ENCODE measurements around the gene FARP2. TPM values are rescaled to one million over a fixed set of nuclear protein-coding genes. Genes with fewer than 3 reads are reported as not detected.
"Not testable (repeated sequence)": the region's sequence is repeated elsewhere in the genome, so short reads cannot be mapped to it uniquely, and the experiment has no call there.

FARP2 gene
- total RNA-seq, 1 experiment from 2014 or later = 29.9 TPM

DNA sequence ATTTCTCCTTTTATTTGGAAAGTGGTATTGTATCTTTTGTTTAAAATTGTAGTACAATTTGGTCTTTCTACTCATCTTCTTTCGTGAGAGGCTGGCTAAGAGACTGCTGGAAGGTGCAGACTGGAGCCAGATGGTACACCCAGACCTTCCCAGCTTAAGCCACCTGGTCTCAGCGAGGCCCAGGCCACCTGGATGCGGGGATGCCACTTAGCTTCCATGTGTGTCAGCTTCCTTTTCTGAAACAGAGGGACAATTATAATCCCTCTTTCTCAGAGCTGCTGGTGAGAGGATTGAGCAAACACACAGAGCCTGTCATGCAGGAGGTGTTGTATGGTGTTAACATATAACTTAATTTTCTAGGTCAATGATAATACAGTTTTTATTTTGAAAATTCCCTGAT, 17.4 kb downstream of the FARP2 start:
- Histone ChIP-seq H3K27me3 (ENCODE audit: low read length) (no peaks in the 10 kb centered on the region), H3K36me3 (ENCODE audit: low read depth, low read length) (peaks cover 17% of the 10 kb centered on the region), H3F3A (ENCODE audit: low read length, unreplicated experiment) (no peaks in the 10 kb centered on the region), H3K9me3 (ENCODE audit: low read length) (no peaks in the 10 kb centered on the region), H3K27ac (ENCODE audit: low read length) (no peak overlapping the region), H3K79me2 (ENCODE audit: low read length) (peaks cover 67% of the 10 kb centered on the region), H3K4me3 (ENCODE audit: low read length) (no peak overlapping the region), H3K4me2 (ENCODE audit: low read length) (no peak overlapping the region), H2AFZ (ENCODE audit: low read length) (no peak overlapping the region), H3K9me2 (replicated peaks; ENCODE audit: low read length) (no peaks in the 10 kb centered on the region), H4K20me1 (ENCODE audit: low read length) (0 out of 2 replicates have a peak, but pooled peaks cover 3% of the 10 kb centered on the region), H3K9ac (ENCODE audit: low read length) (no peak overlapping the region), H3K4me1 (ENCODE audit: insufficient read depth, low read length) (peaks cover 29% of the 10 kb centered on the region)
- ChIA-PET POLR2A (ENCODE audit: unreplicated experiment) (no interaction called here), CTCF (no interaction called here)
- BruUV-seq (replicated peaks) = no TSS peak
- intact Hi-C loops (cut with micrococcal nuclease) = no loop called here
- ATAC-seq (no peak), DNase-seq (no peak)
- TF ChIP-seq EZH2phosphoT487 (IDR thresholded peaks at IDR 0.05; ENCODE audit: borderline replicate concordance, low read length) (no peak), EZH2 (IDR thresholded peaks at IDR 0.05; ENCODE audit: low read length, unreplicated experiment) (no peak)
- TF ChIP-seq, protein P1, sequence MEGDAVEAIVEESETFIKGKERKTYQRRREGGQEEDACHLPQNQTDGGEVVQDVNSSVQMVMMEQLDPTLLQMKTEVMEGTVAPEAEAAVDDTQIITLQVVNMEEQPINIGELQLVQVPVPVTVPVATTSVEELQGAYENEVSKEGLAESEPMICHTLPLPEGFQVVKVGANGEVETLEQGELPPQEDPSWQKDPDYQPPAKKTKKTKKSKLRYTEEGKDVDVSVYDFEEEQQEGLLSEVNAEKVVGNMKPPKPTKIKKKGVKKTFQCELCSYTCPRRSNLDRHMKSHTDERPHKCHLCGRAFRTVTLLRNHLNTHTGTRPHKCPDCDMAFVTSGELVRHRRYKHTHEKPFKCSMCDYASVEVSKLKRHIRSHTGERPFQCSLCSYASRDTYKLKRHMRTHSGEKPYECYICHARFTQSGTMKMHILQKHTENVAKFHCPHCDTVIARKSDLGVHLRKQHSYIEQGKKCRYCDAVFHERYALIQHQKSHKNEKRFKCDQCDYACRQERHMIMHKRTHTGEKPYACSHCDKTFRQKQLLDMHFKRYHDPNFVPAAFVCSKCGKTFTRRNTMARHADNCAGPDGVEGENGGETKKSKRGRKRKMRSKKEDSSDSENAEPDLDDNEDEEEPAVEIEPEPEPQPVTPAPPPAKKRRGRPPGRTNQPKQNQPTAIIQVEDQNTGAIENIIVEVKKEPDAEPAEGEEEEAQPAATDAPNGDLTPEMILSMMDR (conservative IDR thresholded peaks at IDR 0.05; ENCODE audit: low read depth, low read length) = no peak

DNA sequence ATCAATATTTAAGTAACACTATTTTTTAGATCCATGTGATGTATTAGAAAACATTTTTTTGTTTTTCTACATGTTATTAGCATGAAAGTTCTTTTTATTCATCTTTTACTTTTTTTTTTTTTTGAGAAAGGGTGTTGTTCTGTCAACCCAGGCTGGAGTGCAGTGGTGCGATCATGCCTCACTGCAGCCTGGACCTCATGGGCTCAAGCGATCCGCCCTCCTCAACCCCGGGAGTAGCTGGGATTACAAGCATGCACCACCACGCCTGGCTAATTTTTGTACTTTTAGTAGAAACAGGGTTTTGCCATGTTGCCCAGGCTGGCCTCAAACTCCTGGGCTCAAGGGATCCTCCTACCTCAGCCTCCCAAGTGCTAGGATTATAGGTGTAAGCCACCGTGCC, 17.8 kb downstream of the FARP2 start:
- H2AFZ ChIP-seq (ENCODE audit: low read length); H4K20me1 ChIP-seq (ENCODE audit: low read length); H3K4me2 ChIP-seq (ENCODE audit: low read length); CTCF ChIA-PET; H3K4me3 ChIP-seq (ENCODE audit: low read length); ATAC-seq; DNase-seq; H3K9me2 ChIP-seq (replicated peaks; ENCODE audit: low read length); H3K9me3 ChIP-seq (ENCODE audit: low read length); BruUV-seq (replicated peaks); H3K27me3 ChIP-seq (ENCODE audit: low read length); intact Hi-C loops (cut with micrococcal nuclease); POLR2A ChIA-PET (ENCODE audit: unreplicated experiment); H3K9ac ChIP-seq (ENCODE audit: low read length); H3F3A ChIP-seq (ENCODE audit: low read length, unreplicated experiment): not testable (repeated sequence)
- Histone ChIP-seq H3K36me3 (ENCODE audit: low read depth, low read length) (peaks cover 17% of the 10 kb centered on the region), H3K27ac (ENCODE audit: low read length) (peak overlapping the region; percentile 40; the same call in 1 of the 2 replicates), H3K79me2 (ENCODE audit: low read length) (peaks cover 66% of the 10 kb centered on the region), H3K4me1 (ENCODE audit: insufficient read depth, low read length) (peaks cover 24% of the 10 kb centered on the region)

DNA sequence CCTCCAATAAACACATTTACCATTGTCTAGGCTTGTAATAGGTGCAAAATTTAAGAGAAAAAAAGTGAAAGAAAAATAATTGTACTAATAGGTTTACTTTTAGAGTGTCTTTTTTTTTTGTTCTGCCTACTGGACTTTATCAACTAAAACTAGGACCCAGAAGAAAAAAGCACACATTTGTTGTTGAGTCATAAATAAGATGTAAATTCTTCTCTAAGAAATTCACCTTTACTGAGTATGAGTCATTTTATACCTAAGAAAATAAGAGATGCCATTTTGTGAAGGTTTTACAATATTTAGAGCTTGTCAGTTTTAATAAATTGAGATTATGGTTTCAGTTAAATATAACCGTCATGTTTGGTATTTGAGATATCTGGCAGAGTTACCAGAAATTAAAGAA, 19.2 kb downstream of the FARP2 start:
- BruUV-seq (replicated peaks) = no TSS peak
- Histone ChIP-seq H3K4me3 (ENCODE audit: low read length) (no peak overlapping the region), H3K79me2 (ENCODE audit: low read length) (peaks cover 60% of the 10 kb centered on the region), H3F3A (ENCODE audit: low read length, unreplicated experiment) (no peaks in the 10 kb centered on the region), H3K9ac (ENCODE audit: low read length) (no peak overlapping the region), H4K20me1 (ENCODE audit: low read length) (no peaks in the 10 kb centered on the region), H3K27ac (ENCODE audit: low read length) (0 out of 2 replicates have a peak overlapping the region, but pooled peaks have one; percentile 22), H3K9me2 (replicated peaks; ENCODE audit: low read length) (no peaks in the 10 kb centered on the region), H3K27me3 (ENCODE audit: low read length) (no peaks in the 10 kb centered on the region), H3K9me3 (ENCODE audit: low read length) (no peaks in the 10 kb centered on the region), H2AFZ (ENCODE audit: low read length) (no peak overlapping the region), H3K4me1 (ENCODE audit: insufficient read depth, low read length) (peaks cover 19% of the 10 kb centered on the region), H3K36me3 (ENCODE audit: low read depth, low read length) (peaks cover 22% of the 10 kb centered on the region), H3K4me2 (ENCODE audit: low read length) (peak overlapping the region; percentile 54; the same call in 1 of the 2 replicates)
- CTCF ChIA-PET = no interaction called here
- ATAC-seq (peak; percentile 64), DNase-seq (peak; percentile 27)
- TF ChIP-seq EZH2 (IDR thresholded peaks at IDR 0.05; ENCODE audit: low read length, unreplicated experiment) (no peak), EZH2phosphoT487 (IDR thresholded peaks at IDR 0.05; ENCODE audit: borderline replicate concordance, low read length) (no peak)
- TF ChIP-seq, protein P1 (conservative IDR thresholded peaks at IDR 0.05; ENCODE audit: low read depth, low read length) = no peak
- intact Hi-C loops (cut with micrococcal nuclease) = loop anchor here (1.0 kb wide), 1 partner anchor 35 kb away; no protein-coding TSS in a partner anchor
- POLR2A ChIA-PET (ENCODE audit: unreplicated experiment) = no interaction called here

Data from PC-3 (cell line).